NCI-H1436 treated with DMSO at 0.1 percent for 48 hours (cell line): ENCODE measurements around the gene SMIM1.

ENCODE experiments used
- DNase-seq: peaks from one replicate; lab custom pipeline; 2025; lab: John Stamatoyannopoulos, UW

SMIM1 gene

GRCh38 chr1:3756394-3756793, 16.2 kb upstream of the SMIM1 start:
- no peak for DNase-seq

GRCh38 chr1:3759164-3759563, 13.4 kb upstream of the SMIM1 start:
- DNase-seq = no peak

GRCh38 chr1:3759796-3760195, 12.8 kb upstream of the SMIM1 start:
- no peak for DNase-seq

- no peak for DNase-seq
These were observed 11.1 kb upstream of the SMIM1 start for GRCh38 chr1:3761296-3762010.

GRCh38 chr1:3762151-3762872, 10.2 kb upstream of the SMIM1 start:
- DNase-seq = no peak

- no peak for DNase-seq
These were observed 9.7 kb upstream of the SMIM1 start for GRCh38 chr1:3762873-3763228.

GRCh38 chr1:3763351-3764125, 9.0 kb upstream of the SMIM1 start:
- DNase-seq = no peak

GRCh38 chr1:3767328-3767925, 5.1 kb upstream of the SMIM1 start:
- no peak for DNase-seq

GRCh38 chr1:3768811-3769390, 3.6 kb upstream of the SMIM1 start:
- DNase-seq = no peak

- DNase-seq = no peak
These were observed 2.3 kb upstream of the SMIM1 start for GRCh38 chr1:3770047-3770765.

GRCh38 chr1:3771108-3772026, 1.2 kb upstream of the SMIM1 start:
- DNase-seq = no peak

GRCh38 chr1:3772027-3772714, 378 bp upstream of the SMIM1 start:
- DNase-seq = no peak

GRCh38 chr1:3773572-3774275, 1.2 kb downstream of the SMIM1 start:
- no peak for DNase-seq

GRCh38 chr1:3774276-3774945, 1.9 kb downstream of the SMIM1 start:
- no peak for DNase-seq

- no peak for DNase-seq
These were observed 2.5 kb downstream of the SMIM1 start for GRCh38 chr1:3774946-3775489.

GRCh38 chr1:3775490-3776230, 3.1 kb downstream of the SMIM1 start:
- no peak for DNase-seq

GRCh38 chr1:3776231-3776961, 3.8 kb downstream of the SMIM1 start:
- no peak for DNase-seq
